Common myeloid progenitor, CD34-positive (primary cell): ENCODE data around the gene MDGA2.

Experiments used
- CTCF ChIA-PET: fragments of 350-600 bp; sonication (Branson Sonifier 250); formaldehyde crosslinking; loops from one replicate; lab custom pipeline; 2021; ENCODE audit warnings: antibody characterized with exemption; lab: Charles Lee
- POLR2A ChIA-PET: fragments of 350-600 bp; sonication (Branson Sonifier 250); formaldehyde crosslinking; loops from one replicate; lab custom pipeline; 2021; ENCODE audit warnings: antibody characterized with exemption; lab: Charles Lee
- DNase-seq, 3 donors: peaks; one replicate each; pipeline versions ENCODE4 v3.0.0 to v3.0.0-alpha.2; 2013
- H3K27ac ChIP-seq, 2 experiments: 1 replicate in 1 of 2; 2 replicates in 1 of 2; pipeline ENCODE4 v1.7.0; 2013; ENCODE audit warnings: inconsistent platforms in 2 of 2, low read length in 2 of 2, mild to moderate bottlenecking in 2 of 2, low read depth in 1 of 2, moderate library complexity in 1 of 2; ENCODE audit not compliant: severe bottlenecking in 2 of 2, insufficient read depth in 1 of 2, poor library complexity in 1 of 2
- H3K27me3 ChIP-seq, 5 experiments: replicated peaks in 2 of 5; 1 replicate in 3 of 5; 2 replicates in 2 of 5; pipeline versions ENCODE4 v1.6.1 to v1.7.0; 2013; ENCODE audit warnings: low read length in 4 of 5, mild to moderate bottlenecking in 2 of 5, moderate library complexity in 2 of 5, inconsistent platforms in 1 of 5; ENCODE audit not compliant: insufficient read depth in 5 of 5, control insufficient read depth in 4 of 5
- H3K36me3 ChIP-seq, 4 experiments: 1 replicate in 2 of 4; 2 replicates in 2 of 4; pipeline versions ENCODE4 v1.6.1 to v1.7.0; 2013; ENCODE audit warnings: low read length in 3 of 4, control low read depth in 1 of 4, mild to moderate bottlenecking in 1 of 4; ENCODE audit not compliant: control insufficient read depth in 4 of 4, insufficient read depth in 4 of 4
- H3K4me1 ChIP-seq, 4 experiments: 1 replicate in 3 of 4; 2 replicates in 1 of 4; pipeline versions ENCODE4 v1.6.1 to v1.7.1; 2013; ENCODE audit warnings: low read length in 3 of 4, mild to moderate bottlenecking in 3 of 4, control low read depth in 1 of 4, inconsistent platforms in 1 of 4, moderate library complexity in 1 of 4; ENCODE audit not compliant: control insufficient read depth in 4 of 4, insufficient read depth in 4 of 4; ENCODE audit errors: control extremely low read depth in 1 of 4
- H3K4me3 ChIP-seq, 7 experiments: 1 replicate in 4 of 7; 2 replicates in 3 of 7; pipeline versions ENCODE4 v1.5.1 to v1.7.0; 2013; ENCODE audit warnings: mild to moderate bottlenecking in 7 of 7, low read length in 6 of 7, moderate library complexity in 6 of 7, inconsistent platforms in 2 of 7, low read depth in 2 of 7, control low read depth in 1 of 7; ENCODE audit not compliant: insufficient read depth in 4 of 7, control insufficient read depth in 1 of 7; ENCODE audit errors: extremely low read depth in 1 of 7
- H3K9me3 ChIP-seq, 5 experiments: 1 replicate in 4 of 5; 2 replicates in 1 of 5; pipeline versions ENCODE4 v1.6.1 to v1.7.1; 2013; ENCODE audit warnings: low read length in 4 of 5, mild to moderate bottlenecking in 2 of 5, inconsistent platforms in 1 of 5, low read depth in 1 of 5, moderate library complexity in 1 of 5; ENCODE audit not compliant: control insufficient read depth in 4 of 5, insufficient read depth in 2 of 5; ENCODE audit errors: control extremely low read depth in 1 of 5
- WGBS: methylation state at CpG from one replicate; pipeline ENCODE4 v1.1.5; 2013; ENCODE audit not compliant: insufficient coverage; 5-methylcytosine and 5-hydroxymethylcytosine counted together

MDGA2 gene

DNA sequence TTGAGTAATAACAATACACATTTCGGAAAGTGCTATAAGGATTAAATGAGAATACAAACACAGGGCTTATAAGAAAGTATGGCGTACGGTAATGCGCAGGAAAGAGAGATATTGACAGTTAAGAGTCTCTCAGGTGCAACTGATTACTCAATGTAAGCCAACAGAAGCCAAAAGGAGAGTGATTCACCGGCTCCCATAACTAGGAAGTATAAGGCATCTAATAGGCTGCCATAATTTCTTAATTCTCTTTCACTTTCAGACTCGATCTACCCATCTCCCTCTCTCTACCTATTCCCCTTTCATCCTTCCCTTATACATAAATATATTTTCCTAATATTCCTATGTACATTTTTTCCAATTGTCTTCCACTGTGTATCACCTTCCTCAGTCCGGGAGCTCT, 90.0 kb downstream of the MDGA2 start:
- no peak for DNase-seq
- Histone ChIP-seq H3K27me3 (no peaks in the 10 kb centered on the region), H3K27ac (no peak overlapping the region), H3K4me1 (no peaks in the 10 kb centered on the region), H3K9me3 (no peaks in the 10 kb centered on the region), H3K4me3 (no peak overlapping the region), H3K36me3 (no peaks in the 10 kb centered on the region)
- WGBS, result 100% methylated on average over 3 of the region's 7 CpGs
- POLR2A ChIA-PET, result no interaction called here
- CTCF ChIA-PET, result no interaction called here

DNA sequence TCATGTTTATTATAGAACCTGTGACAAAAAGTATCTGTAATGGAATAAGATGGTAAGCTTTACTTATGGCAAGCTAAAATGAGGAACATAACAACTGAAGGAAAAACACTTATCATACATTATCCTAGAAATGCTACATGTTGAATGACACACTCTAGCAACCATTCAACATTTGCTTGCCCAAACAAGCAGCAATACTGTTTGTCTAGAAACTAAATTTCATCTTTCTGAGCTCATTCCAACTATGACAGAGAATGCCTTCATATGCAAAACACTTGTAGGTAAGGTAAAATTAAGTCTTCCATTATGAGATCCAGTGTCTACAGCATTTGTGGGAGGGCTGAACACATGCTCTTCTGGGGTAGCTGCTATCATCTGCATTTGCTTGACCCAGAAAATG, 108.1 kb downstream of the MDGA2 start:
- CTCF ChIA-PET, result no interaction called here
- Histone ChIP-seq H3K9me3 (no peaks in the 10 kb centered on the region), H3K27me3 (no peaks in the 10 kb centered on the region), H3K4me1 (no peaks in the 10 kb centered on the region), H3K27ac (no peak overlapping the region), H3K4me3 (no peak overlapping the region), H3K36me3 (no peaks in the 10 kb centered on the region)
- POLR2A ChIA-PET, result no interaction called here
- no peak for DNase-seq

DNA sequence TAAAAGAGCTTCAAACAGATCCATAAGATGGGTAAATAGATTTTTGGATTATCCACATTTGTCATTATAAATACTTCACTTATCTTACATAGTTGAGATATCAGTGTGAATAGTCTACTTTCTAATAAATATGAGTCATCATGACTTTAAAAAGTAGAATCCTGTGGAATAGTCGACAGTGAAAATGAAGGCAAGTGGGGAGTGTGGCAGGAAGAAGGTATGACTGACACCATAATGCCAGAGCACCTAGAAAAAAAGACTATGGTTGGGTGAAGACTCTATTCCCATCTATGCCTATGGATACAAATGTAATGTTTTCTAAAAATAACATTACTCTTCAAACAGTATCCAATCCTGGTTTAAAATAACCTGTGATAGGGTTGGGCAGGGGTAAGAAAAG, 117.5 kb downstream of the MDGA2 start:
- CTCF ChIA-PET, result no interaction called here
- WGBS, result no CpG with 5 or more reads among the region's 1 CpG

DNA sequence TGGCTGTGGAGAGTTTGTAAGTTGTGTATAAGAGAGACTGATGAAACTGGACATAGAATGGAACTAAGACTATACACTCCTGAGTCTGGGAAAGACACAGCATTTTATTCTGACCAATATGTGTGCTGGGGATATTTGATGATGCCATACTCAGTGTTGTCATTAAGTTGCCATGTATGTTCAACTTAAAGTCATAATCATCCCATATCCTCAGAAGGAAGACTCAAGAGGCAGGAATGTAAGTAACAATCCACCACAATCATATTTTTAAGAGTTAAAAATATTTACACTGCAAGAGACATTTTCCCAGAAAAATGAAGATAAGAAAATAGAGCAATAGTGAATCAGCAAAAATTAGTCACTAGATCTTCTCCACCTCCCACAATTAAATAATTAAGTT, 120.1 kb downstream of the MDGA2 start:
- CTCF ChIA-PET, result no interaction called here
- POLR2A ChIA-PET, result no interaction called here
- H3K4me1 ChIP-seq, result no peaks in the 10 kb centered on the region

More for the DNA sequence above, 117.5 kb downstream of the MDGA2 start:
- DNase-seq, result no peak
- Histone ChIP-seq H3K27ac (no peak overlapping the region), H3K4me3 (no peak overlapping the region), H3K27me3 (no peaks in the 10 kb centered on the region), H3K36me3 (no peaks in the 10 kb centered on the region), H3K9me3 (no peaks in the 10 kb centered on the region), H3K4me1 (no peaks in the 10 kb centered on the region)
- POLR2A ChIA-PET, result no interaction called here

DNA sequence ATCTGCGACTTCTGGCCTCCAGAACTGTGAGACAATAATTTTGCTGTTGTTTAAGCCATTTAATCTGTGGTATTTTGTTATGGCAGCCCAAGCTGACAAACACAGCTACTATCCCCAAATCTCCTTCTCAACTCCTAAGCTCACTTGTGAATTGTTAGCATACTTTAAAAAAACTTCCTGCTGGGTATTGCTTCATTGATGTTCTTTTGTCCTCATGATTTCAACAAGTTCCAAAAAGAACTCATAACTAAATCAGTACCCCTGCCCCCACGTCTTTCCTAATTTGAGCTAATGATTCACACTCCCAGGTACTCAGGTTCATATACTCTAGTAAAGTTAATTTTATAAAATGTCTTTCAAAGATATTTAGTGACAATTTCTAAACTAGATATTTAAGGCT, 125.5 kb downstream of the MDGA2 start:
- H3K27ac ChIP-seq, result no peak overlapping the region
- no peaks in the 10 kb centered on the region for H3K9me3 ChIP-seq
- DNase-seq, result no peak
- ChIA-PET CTCF (no interaction called here), POLR2A (no interaction called here)
- no peaks in the 10 kb centered on the region for H3K27me3 ChIP-seq
- no peaks in the 10 kb centered on the region for H3K4me1 ChIP-seq
- H3K36me3 ChIP-seq, result no peaks in the 10 kb centered on the region
- WGBS, result no CpG with 5 or more reads among the region's 2 CpGs
- H3K4me3 ChIP-seq, result no peak overlapping the region

More for the DNA sequence above, 120.1 kb downstream of the MDGA2 start:
- Histone ChIP-seq H3K27ac (no peak overlapping the region), H3K27me3 (no peaks in the 10 kb centered on the region), H3K4me3 (no peak overlapping the region), H3K9me3 (no peaks in the 10 kb centered on the region), H3K36me3 (no peaks in the 10 kb centered on the region)
- DNase-seq, result no peak

DNA sequence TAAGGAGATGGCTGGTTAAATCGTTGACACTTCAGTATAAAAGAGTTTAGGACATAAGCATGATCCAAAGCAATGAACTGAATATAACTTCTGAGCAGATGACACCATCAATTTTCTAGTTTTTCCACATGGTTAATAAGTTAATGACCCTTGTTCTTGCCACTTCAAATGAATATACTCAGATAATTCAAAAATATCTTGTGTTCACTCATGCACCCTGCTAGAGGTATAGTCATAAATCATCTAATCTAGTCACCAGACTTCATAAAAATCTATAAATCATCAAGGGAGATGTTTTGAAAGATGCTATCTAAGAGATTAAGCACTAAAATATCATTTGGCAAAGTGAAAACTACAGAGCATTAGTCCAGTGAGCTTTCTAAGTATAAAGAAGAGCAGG, 131.9 kb downstream of the MDGA2 start:
- CTCF ChIA-PET, result no interaction called here
- no peaks in the 10 kb centered on the region for H3K9me3 ChIP-seq
- H3K27me3 ChIP-seq, result no peaks in the 10 kb centered on the region
- no CpG with 5 or more reads among the region's 1 CpG for WGBS
- DNase-seq, result no peak
- H3K27ac ChIP-seq, result no peak overlapping the region
- POLR2A ChIA-PET, result no interaction called here
- H3K4me1 ChIP-seq, result no peaks in the 10 kb centered on the region
- no peaks in the 10 kb centered on the region for H3K36me3 ChIP-seq
- no peak overlapping the region for H3K4me3 ChIP-seq

DNA sequence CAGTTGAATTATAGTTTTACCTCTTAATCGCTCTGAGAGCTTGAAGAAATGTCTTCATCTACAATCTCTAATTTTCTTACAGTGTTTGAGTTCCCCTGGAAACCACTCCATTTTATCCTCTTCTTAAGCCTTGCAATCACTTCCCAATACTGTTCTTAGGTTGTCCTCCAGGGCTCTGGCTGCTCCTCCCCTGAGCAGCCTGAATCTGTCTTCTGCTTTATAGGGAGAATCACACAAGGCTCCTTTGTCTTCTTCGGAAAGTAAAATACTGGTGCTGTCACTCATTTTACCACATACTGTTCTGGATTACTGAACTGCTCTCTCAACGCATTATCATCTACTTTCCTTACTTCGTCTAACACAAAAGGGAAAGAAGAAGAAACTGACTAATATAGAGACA, 133.7 kb downstream of the MDGA2 start:
- 80% methylated on average over 1 of the region's 4 CpGs for WGBS
- H3K4me3 ChIP-seq, result no peak overlapping the region
- no peak for DNase-seq
- H3K4me1 ChIP-seq, result no peaks in the 10 kb centered on the region
- ChIA-PET POLR2A (no interaction called here), CTCF (no interaction called here)
- H3K36me3 ChIP-seq, result no peaks in the 10 kb centered on the region
- no peak overlapping the region for H3K27ac ChIP-seq
- no peaks in the 10 kb centered on the region for H3K27me3 ChIP-seq
- H3K9me3 ChIP-seq, result no peaks in the 10 kb centered on the region
